K562 (cell line): Measurements from ENCODE around the gene MAGIX. TPM values are rescaled to one million over a fixed set of nuclear protein-coding genes. Genes with fewer than 3 reads are reported as not detected.

Experiments used
- ASH1L ChIP-seq: fragments of 450-650 bp; IDR thresholded peaks from 2 replicates; pipeline ENCODE4 v1.6.1; 2018; ENCODE audit warnings: borderline replicate concordance, mild to moderate bottlenecking, low read depth; ENCODE audit not compliant: partially characterized antibody
- HDAC1 ChIP-seq, 2 experiments: fragments of 450-650 bp; IDR thresholded peaks; 2 replicates each; pipeline ENCODE4 v1.6.1; 2016 to 2017; ENCODE audit warnings: inconsistent platforms in 1 of 2, mild to moderate bottlenecking in 1 of 2, moderate library complexity in 1 of 2
- HLTF ChIP-seq: fragments of 450-650 bp; IDR thresholded peaks from 2 replicates; pipeline ENCODE4 v1.6.1; 2016
- HNRNPH1 ChIP-seq: fragments of 200-400 bp; formaldehyde crosslinking; optimal IDR thresholded peaks from 2 replicates; pipeline ENCODE3; 2017; ENCODE audit warnings: low read depth, mild to moderate bottlenecking, low read length, moderate library complexity
- KLF13 ChIP-seq: fragments of 450-650 bp; IDR thresholded peaks from 2 replicates; pipeline ENCODE4 v1.6.1; 2016; ENCODE audit warnings: missing genetic modification characterization, low read depth, mild to moderate bottlenecking, missing compliant biosample characterization, moderate library complexity, borderline replicate concordance
- MAFF ChIP-seq: IDR thresholded peaks from 2 replicates; pipeline ENCODE4 v1.6.1; 2012; ENCODE audit warnings: low read length, improper control_type of control experiment
- PHB ChIP-seq: fragments of 250-450 bp; sonication (Bioruptor Pico); IDR thresholded peaks from 2 replicates; pipeline ENCODE4 v1.5.0; 2021
- PTRF ChIP-seq: fragments of 450-650 bp; IDR thresholded peaks from 2 replicates; pipeline ENCODE4 v1.6.1; 2016; ENCODE audit warnings: mild to moderate bottlenecking, missing genetic modification characterization, missing compliant biosample characterization
- RNF2 ChIP-seq: sonication (generic); IDR thresholded peaks from 2 replicates; pipeline ENCODE4 v1.6.1; 2016
- SMARCE1 ChIP-seq: fragments of 450-650 bp; IDR thresholded peaks from 2 replicates; pipeline ENCODE4 v1.7.1; 2016; ENCODE audit warnings: mild to moderate bottlenecking
- XRCC5 ChIP-seq: fragments of 200-400 bp; formaldehyde crosslinking; IDR thresholded peaks from 2 replicates; pipeline ENCODE4 v1.6.1; 2017; ENCODE audit warnings: low read depth, mild to moderate bottlenecking, low read length
- ZKSCAN1 ChIP-seq: fragments of 150-350 bp; IDR thresholded peaks from 2 replicates; pipeline ENCODE4 v1.6.1; 2016; ENCODE audit warnings: low read depth, low read length
- ZNF140 ChIP-seq: fragments of 250-450 bp; sonication (Bioruptor Pico); IDR thresholded peaks from 2 replicates; pipeline ENCODE4 v1.8.0; 2021; ENCODE audit warnings: moderate library complexity, mild to moderate bottlenecking, inconsistent platforms
- ZNF282 ChIP-seq: sonication (generic); formaldehyde crosslinking; IDR thresholded peaks from 2 replicates; pipeline ENCODE4 v1.8.1; 2023; ENCODE audit warnings: missing genetic modification reagents
- ZNF592 ChIP-seq: fragments of 450-650 bp; IDR thresholded peaks from 2 replicates; pipeline ENCODE4 v1.6.1; 2017; ENCODE audit warnings: antibody characterized with exemption, mild to moderate bottlenecking
- ZNF668 ChIP-seq: fragments of 250-450 bp; sonication (Bioruptor Pico); IDR thresholded peaks from 2 replicates; pipeline ENCODE4 v1.8.0; 2022; ENCODE audit warnings: mild to moderate bottlenecking, inconsistent platforms
- polyA plus RNA-seq, 8 experiments: library from polyadenylated mRNA; depleted of rRNA in 4 of 8; stranded (reverse) in 5 of 8; unstranded in 3 of 8; fragments of >200 nt; fragmentation: Nextera tagmentation in 2 of 8; fragmentation: Illumina TruSeq in 1 of 8; extraction: Ambion mirVana in 2 of 8; extraction: Trizol in 1 of 8; gene quantifications; 2 replicates each; pipeline versions ENCODE4 v1.2.1 to v1.2.3, GENCODE V29; 2011 to 2014; ENCODE audit warnings: inconsistent platforms in 1 of 8, missing spikeins in 1 of 8
- total RNA-seq, 7 experiments: library from RNA; depleted of rRNA in 6 of 7; stranded (reverse); fragments of >200 nt in 6 of 7; fragmentation: Illumina TruSeq in 2 of 7; extraction: Trizol in 2 of 7; gene quantifications; 2 replicates each; pipeline versions ENCODE4 v1.2.1 to v1.2.3, GENCODE V29; 2011 to 2021; ENCODE audit warnings: low replicate concordance in 1 of 7
- TF ChIP-seq, protein P1 (sequence below): fragments of 450-650 bp; IDR thresholded peaks from 2 replicates; pipeline ENCODE4 v1.6.1; 2016; ENCODE audit warnings: antibody characterized with exemption

Gene MAGIX
- total and polyA plus RNA-seq, 9 of the 15 experiments (the other 6 are each of a cell fraction or from before 2014, with no cell fraction given), result 0.08 to 3.5 (median 0.47) TPM

GRCh38 chrX:49172280-49172780 lies 9.8 kb downstream of the MAGIX start (continued):
- peak; percentile 20; the same call in 1 of the 2 replicates for TF ChIP-seq ZNF592
- TF ChIP-seq XRCC5, result no peak
- no peak for TF ChIP-seq KLF13
- TF ChIP-seq ZNF282 (CRISPR knock-in tag), result no peak
- TF ChIP-seq PHB (CRISPR knock-in tag), result no peak
- TF ChIP-seq PTRF (tag), result no peak
- TF ChIP-seq, protein P1, sequence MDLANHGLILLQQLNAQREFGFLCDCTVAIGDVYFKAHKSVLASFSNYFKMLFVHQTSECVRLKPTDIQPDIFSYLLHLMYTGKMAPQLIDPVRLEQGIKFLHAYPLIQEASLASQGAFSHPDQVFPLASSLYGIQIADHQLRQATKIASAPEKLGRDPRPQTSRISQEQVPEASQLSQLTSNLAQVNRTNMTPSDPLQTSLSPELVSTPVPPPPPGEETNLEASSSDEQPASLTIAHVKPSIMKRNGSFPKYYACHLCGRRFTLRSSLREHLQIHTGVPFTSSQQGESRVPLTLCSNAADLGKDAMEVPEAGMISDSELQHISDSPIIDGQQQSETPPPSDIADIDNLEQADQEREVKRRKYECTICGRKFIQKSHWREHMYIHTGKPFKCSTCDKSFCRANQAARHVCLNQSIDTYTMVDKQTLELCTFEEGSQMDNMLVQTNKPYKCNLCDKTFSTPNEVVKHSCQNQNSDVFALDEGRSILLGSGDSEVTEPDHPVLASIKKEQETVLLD, result no peak
- no peak for TF ChIP-seq ZKSCAN1
- no peak for TF ChIP-seq HNRNPH1
- TF ChIP-seq RNF2, result no peak
- TF ChIP-seq ZNF140, result no peak
- no peak for TF ChIP-seq MAFF
- no peak for TF ChIP-seq ASH1L
- TF ChIP-seq SMARCE1, result no peak
- no peak for TF ChIP-seq ZNF668
- TF ChIP-seq HLTF, result no peak
- TF ChIP-seq HDAC1 (IDR thresholded peaks at IDR 0.05), result no peak
